Measurements from ENCODE around the gene MEGF11. TPM values are rescaled to one million over a fixed set of nuclear protein-coding genes. Genes with fewer than 3 reads are reported as not detected.

Gene MEGF11
- total RNA-seq, 1 donor from 2014 or later, result not detected

GRCh38 chr15:66284271-66284670 is 30.7 kb upstream of the MEGF11 start:
- no peak for TF ChIP-seq CTCF (IDR thresholded peaks at IDR 0.05; ENCODE audit: insufficient read depth, low read length, severe bottlenecking)
- DNase-seq (ENCODE audit: low read depth), result no peak
- FAIRE-seq, result peak; percentile 28
- Histone ChIP-seq H3K36me3 (ENCODE audit: control insufficient read depth, insufficient read depth, low read length) (no peaks in the 10 kb centered on the region), H3K4me3 (ENCODE audit: low read depth, low read length) (no peak overlapping the region), H3K27me3 (ENCODE audit: control insufficient read depth, insufficient read depth, low read length) (no peaks in the 10 kb centered on the region)

DNA sequence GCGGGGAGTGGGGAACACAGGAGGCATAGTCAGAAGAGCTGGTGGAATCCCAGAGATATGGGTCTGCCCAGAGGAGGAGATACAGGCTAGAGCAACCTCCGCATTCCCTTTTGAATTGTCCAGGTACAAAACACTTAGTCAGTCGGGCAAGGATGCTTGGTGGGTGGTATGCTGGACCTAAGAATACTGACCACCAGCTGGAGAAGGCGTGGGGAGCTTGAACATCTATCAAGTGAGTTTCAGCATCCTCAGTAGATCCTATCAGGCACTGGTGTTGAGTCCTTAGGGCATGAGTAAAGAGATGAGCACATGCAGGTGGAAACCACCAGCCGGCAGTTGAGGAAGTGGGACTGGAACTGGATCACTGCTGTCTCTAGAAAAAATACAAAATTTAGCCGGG is 25.1 kb upstream of the MEGF11 start:
- Histone ChIP-seq H3K27me3 (ENCODE audit: control insufficient read depth, insufficient read depth, low read length) (peaks cover 2% of the 10 kb centered on the region), H3K36me3 (ENCODE audit: control insufficient read depth, insufficient read depth, low read length) (no peaks in the 10 kb centered on the region), H3K4me3 (ENCODE audit: low read depth, low read length) (no peak overlapping the region)
- FAIRE-seq, result no peak
- no peak for DNase-seq (ENCODE audit: low read depth)
- TF ChIP-seq CTCF (IDR thresholded peaks at IDR 0.05; ENCODE audit: insufficient read depth, low read length, severe bottlenecking), result no peak

DNA sequence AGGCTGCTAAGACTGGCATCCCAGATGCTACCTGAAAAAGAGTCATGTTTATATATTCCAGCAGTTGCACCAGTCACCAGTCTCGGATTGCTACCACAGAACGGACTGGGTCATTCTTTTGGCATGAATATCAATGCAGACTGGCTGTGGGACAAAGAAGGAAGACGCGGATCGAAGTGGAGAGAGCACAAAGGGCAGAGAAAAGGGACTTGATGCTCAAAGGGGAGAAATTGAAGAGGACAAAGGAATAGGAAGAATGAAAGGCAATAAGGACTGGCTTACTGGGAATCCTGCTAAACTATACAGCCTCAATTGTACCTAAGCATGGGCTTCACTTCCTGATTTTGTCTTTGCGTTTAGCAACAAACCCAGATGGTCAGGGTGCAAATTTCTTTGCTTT is 24.5 kb upstream of the MEGF11 start:
- no peak for DNase-seq (ENCODE audit: low read depth)
- no peak for TF ChIP-seq CTCF (IDR thresholded peaks at IDR 0.05; ENCODE audit: insufficient read depth, low read length, severe bottlenecking)
- FAIRE-seq, result no peak
- no peaks in the 10 kb centered on the region for H3K36me3 ChIP-seq (ENCODE audit: control insufficient read depth, insufficient read depth, low read length)
- no peak overlapping the region for H3K4me3 ChIP-seq (ENCODE audit: low read depth, low read length)
- peaks cover 2% of the 10 kb centered on the region for H3K27me3 ChIP-seq (ENCODE audit: control insufficient read depth, insufficient read depth, low read length)

GRCh38 chr15:66276546-66276945 is 23.0 kb upstream of the MEGF11 start:
- no peak for TF ChIP-seq CTCF (IDR thresholded peaks at IDR 0.05; ENCODE audit: insufficient read depth, low read length, severe bottlenecking)
- DNase-seq (ENCODE audit: low read depth) (no peak), FAIRE-seq (no peak)
- H3K4me3 ChIP-seq (ENCODE audit: low read depth, low read length), result no peak overlapping the region
- H3K36me3 ChIP-seq (ENCODE audit: control insufficient read depth, insufficient read depth, low read length), result no peaks in the 10 kb centered on the region
- H3K27me3 ChIP-seq (ENCODE audit: control insufficient read depth, insufficient read depth, low read length), result peaks cover 2% of the 10 kb centered on the region

GRCh38 chr15:66275352-66275751 is 21.8 kb upstream of the MEGF11 start:
- DNase-seq (ENCODE audit: low read depth) (no peak), FAIRE-seq (no peak)
- Histone ChIP-seq H3K27me3 (ENCODE audit: control insufficient read depth, insufficient read depth, low read length) (peaks cover 2% of the 10 kb centered on the region), H3K4me3 (ENCODE audit: low read depth, low read length) (no peak overlapping the region), H3K36me3 (ENCODE audit: control insufficient read depth, insufficient read depth, low read length) (no peaks in the 10 kb centered on the region)
- TF ChIP-seq CTCF (IDR thresholded peaks at IDR 0.05; ENCODE audit: insufficient read depth, low read length, severe bottlenecking), result no peak

DNA sequence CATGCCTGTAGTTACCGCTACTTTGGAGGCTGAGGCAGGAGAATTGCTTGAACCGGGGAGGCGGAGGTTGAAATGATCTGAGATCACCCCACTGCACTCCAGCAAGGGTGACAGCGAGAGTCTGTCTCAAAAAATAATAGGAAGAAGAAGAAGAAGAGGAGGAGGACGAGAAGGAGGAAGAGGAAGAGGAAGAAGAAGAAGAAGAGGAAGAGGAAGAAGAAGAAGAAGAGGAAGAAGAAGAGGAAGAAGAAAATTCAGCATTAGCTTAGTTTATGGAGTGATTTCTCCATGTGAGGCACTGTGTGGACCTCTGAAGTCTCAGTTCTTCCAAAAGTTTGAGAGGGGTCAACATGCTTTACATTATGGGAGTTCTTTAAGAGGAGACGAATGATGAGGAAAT is 17.4 kb upstream of the MEGF11 start:
- DNase-seq (ENCODE audit: low read depth) (no peak), FAIRE-seq (no peak)
- Histone ChIP-seq H3K36me3 (ENCODE audit: control insufficient read depth, insufficient read depth, low read length) (no peaks in the 10 kb centered on the region), H3K4me3 (ENCODE audit: low read depth, low read length) (no peak overlapping the region), H3K27me3 (ENCODE audit: control insufficient read depth, insufficient read depth, low read length) (peaks cover 2% of the 10 kb centered on the region)
- TF ChIP-seq CTCF (IDR thresholded peaks at IDR 0.05; ENCODE audit: insufficient read depth, low read length, severe bottlenecking), result no peak
